GM21619 (cell line): Measurements from ENCODE around the gene ANKRD11.

Source experiments
- ATAC-seq: cut with Tn5 transposase; IDR thresholded peaks from one replicate; pipeline ENCODE4 v1.9.1; 2021; ENCODE audit not compliant: unreplicated experiment

ANKRD11 gene

GRCh38 chr16:89290472-89290871, 199.9 kb downstream of the ANKRD11 start:
- no peak for ATAC-seq

- ATAC-seq, result no peak
Observed at GRCh38 chr16:89289428-89290395, 200.6 kb downstream of the ANKRD11 start.

- ATAC-seq, result no peak
Observed at GRCh38 chr16:89288966-89289365, 201.4 kb downstream of the ANKRD11 start.

- no peak for ATAC-seq
Observed at GRCh38 chr16:89288577-89288844, 201.8 kb downstream of the ANKRD11 start.

GRCh38 chr16:89287777-89288576, 202.4 kb downstream of the ANKRD11 start:
- no peak for ATAC-seq

GRCh38 chr16:89286096-89286495, 204.3 kb downstream of the ANKRD11 start:
- no peak for ATAC-seq

GRCh38 chr16:89285381-89285780, 205.0 kb downstream of the ANKRD11 start:
- ATAC-seq, result no peak

GRCh38 chr16:89283449-89283848, 206.9 kb downstream of the ANKRD11 start:
- ATAC-seq, result no peak

GRCh38 chr16:89282523-89282922, 207.8 kb downstream of the ANKRD11 start:
- ATAC-seq, result no peak

GRCh38 chr16:89281829-89282228, 208.5 kb downstream of the ANKRD11 start:
- no peak for ATAC-seq

GRCh38 chr16:89281189-89281577, 209.2 kb downstream of the ANKRD11 start:
- ATAC-seq, result no peak

- no peak for ATAC-seq
Observed at GRCh38 chr16:89280546-89281188, 209.7 kb downstream of the ANKRD11 start.

GRCh38 chr16:89279666-89280481, 210.5 kb downstream of the ANKRD11 start:
- ATAC-seq, result no peak

- no peak for ATAC-seq
Observed at GRCh38 chr16:89278441-89279240, 211.7 kb downstream of the ANKRD11 start.

GRCh38 chr16:89277641-89278341, 212.6 kb downstream of the ANKRD11 start:
- no peak for ATAC-seq

GRCh38 chr16:89277049-89277448, 213.3 kb downstream of the ANKRD11 start:
- no peak for ATAC-seq

- ATAC-seq, result no peak
Observed at GRCh38 chr16:89275837-89276720, 214.3 kb downstream of the ANKRD11 start.

- no peak for ATAC-seq
Observed at GRCh38 chr16:89275284-89275584, 215.1 kb downstream of the ANKRD11 start.
